Measurements from ENCODE around the gene KRT15. TPM values are rescaled to one million over a fixed set of nuclear protein-coding genes. Genes with fewer than 3 reads are reported as not detected.

The KRT15 gene
- total and polyA plus RNA-seq, 2 of the 8 experiments (the other 6 are each of a cell fraction or from before 2014, with no cell fraction given): 0.11 to 0.13 TPM

DNA sequence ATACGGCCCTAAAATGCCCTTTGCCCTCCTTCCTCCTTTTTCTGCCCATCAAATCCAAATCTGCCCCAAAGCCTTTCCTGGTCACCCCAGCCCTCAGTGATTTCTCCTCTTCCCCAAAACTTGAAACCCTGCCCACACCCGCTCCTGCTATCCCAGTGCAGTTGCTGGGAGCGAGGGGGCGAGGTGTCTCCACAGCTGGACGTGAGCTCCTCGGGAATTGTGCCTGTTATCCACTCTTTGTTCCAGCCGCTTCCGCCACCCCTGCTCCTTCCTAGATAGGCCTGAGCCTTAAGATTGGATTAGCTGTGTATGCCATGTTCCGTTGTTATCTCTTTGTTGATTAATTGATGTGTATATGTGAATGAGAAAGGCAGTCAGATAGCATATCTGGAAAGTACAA lies 35.2 kb downstream of the KRT15 start (continued):
- TF ChIP-seq EP300 (IDR thresholded peaks at IDR 0.05; ENCODE audit: borderline replicate concordance in 1 of 2, low read depth in 2 of 2, low read length in 2 of 2): no peak
- TF ChIP-seq KDM4A (IDR thresholded peaks at IDR 0.05; ENCODE audit: low read depth, low read length, severe bottlenecking): no peak
- no peak for TF ChIP-seq CHD1 (IDR thresholded peaks at IDR 0.05; ENCODE audit: low read depth, low read length)
- TF ChIP-seq ASH2L (IDR thresholded peaks at IDR 0.05; ENCODE audit: low read length): no peak
